Measurements from ENCODE around the gene LCE1B. TPM values are rescaled to one million over a fixed set of nuclear protein-coding genes. Genes with fewer than 3 reads are reported as not detected.

The LCE1B gene
- total and polyA plus RNA-seq, 8 donors: not detected

GRCh38 chr1:152858062-152858461 lies 46.3 kb downstream of the LCE1B start:
- Histone ChIP-seq H3K36me3 (no peaks in the 10 kb centered on the region), H3K27me3 (no peaks in the 10 kb centered on the region), H3K27ac (no peak overlapping the region), H3K4me3 (no peak overlapping the region), H3K9me3 (no peaks in the 10 kb centered on the region), H3K4me1 (no peaks in the 10 kb centered on the region)
- no peak for DNase-seq
- WGBS, 2 donors: 48 to 61% methylated on average over 1 of the region's 1 CpG
- no peak for FAIRE-seq
- intact Hi-C loops (cut with DNase I): no loop called here
- ATAC-seq: no peak
- no peak for TF ChIP-seq CTCF (IDR thresholded peaks at IDR 0.05)

GRCh38 chr1:152859696-152860095 lies 47.9 kb downstream of the LCE1B start, which contains the start of gene LCE7A:
Gene LCE7A, plus strand, starts transcription at chr1:152859996. Its CDS starts 702 bp downstream, at chr1:152860698.
- no peak within 1 kb of the TSS for H3K27ac ChIP-seq
- no peak for TF ChIP-seq CTCF (IDR thresholded peaks at IDR 0.05)
- intact Hi-C loops (cut with DNase I): no loop called here
- H3K4me3 ChIP-seq: no peak within 1 kb of the TSS
- ATAC-seq: no peak
- no peaks in the 10 kb centered on the region for H3K4me1 ChIP-seq
- no peaks in the 10 kb centered on the region for H3K9me3 ChIP-seq
- FAIRE-seq: no peak
- WGBS, 2 donors: 52 to 66% methylated on average over 3 of the region's 3 CpGs
- no peaks in the 10 kb centered on the region for H3K27me3 ChIP-seq
- DNase-seq: no peak
- H3K36me3 ChIP-seq: no peaks in the 10 kb centered on the region

GRCh38 chr1:152860129-152860528 lies 48.4 kb downstream of the LCE1B start:
- no peaks in the 10 kb centered on the region for H3K27me3 ChIP-seq
- ATAC-seq (no peak), DNase-seq (no peak), FAIRE-seq (no peak)
- no peak for TF ChIP-seq CTCF (IDR thresholded peaks at IDR 0.05)
- H3K4me3 ChIP-seq: no peak overlapping the region
- no peak overlapping the region for H3K27ac ChIP-seq
- intact Hi-C loops (cut with DNase I): no loop called here
- H3K36me3 ChIP-seq: no peaks in the 10 kb centered on the region
- WGBS, 2 donors: 58 to 60% methylated on average over 3 of the region's 3 CpGs
- H3K4me1 ChIP-seq: no peaks in the 10 kb centered on the region
- H3K9me3 ChIP-seq: no peaks in the 10 kb centered on the region

- FAIRE-seq: no peak
- 56 to 61% methylated on average over 4 of the region's 4 CpGs for WGBS, 2 donors
- Histone ChIP-seq H3K36me3 (no peaks in the 10 kb centered on the region), H3K9me3 (no peaks in the 10 kb centered on the region), H3K27me3 (no peaks in the 10 kb centered on the region), H3K27ac (no peak overlapping the region), H3K4me3 (no peak overlapping the region), H3K4me1 (no peaks in the 10 kb centered on the region)
- DNase-seq: no peak
- intact Hi-C loops (cut with DNase I): no loop called here
- ATAC-seq: no peak
- no peak for TF ChIP-seq CTCF (IDR thresholded peaks at IDR 0.05)
These were observed 49.6 kb downstream of the LCE1B start for GRCh38 chr1:152861374-152861773.

Other genes with a start within 250 kb of the LCE1B start
- not detected for gene LCE3E, start 245.2 kb upstream of the LCE1B start, total RNA-seq
- gene LCE3E, start 245.2 kb upstream of the LCE1B start, polyA plus RNA-seq: not detected
- gene LCE3D, start 231.5 kb upstream of the LCE1B start, total RNA-seq: not detected
- gene LCE3D, start 231.5 kb upstream of the LCE1B start, polyA plus RNA-seq: not detected
- not detected for gene LCE3C, start 211.7 kb upstream of the LCE1B start, total RNA-seq
- gene LCE3C, start 211.7 kb upstream of the LCE1B start, polyA plus RNA-seq: not detected
- gene LCE3B, start 198.2 kb upstream of the LCE1B start, total RNA-seq: not detected
- gene LCE3B, start 198.2 kb upstream of the LCE1B start, polyA plus RNA-seq: not detected
- gene LCE3A, start 188.9 kb upstream of the LCE1B start, total RNA-seq: not detected
- gene LCE3A, start 188.9 kb upstream of the LCE1B start, polyA plus RNA-seq: not detected
- gene LCE2D, start 148.6 kb upstream of the LCE1B start, total RNA-seq: not detected
- gene LCE2D, start 148.6 kb upstream of the LCE1B start, polyA plus RNA-seq: not detected
- gene LCE2C, start 136.7 kb upstream of the LCE1B start, total RNA-seq: not detected
- not detected for gene LCE2C, start 136.7 kb upstream of the LCE1B start, polyA plus RNA-seq
- not detected for gene LCE2B, start 125.8 kb upstream of the LCE1B start, total RNA-seq
- not detected for gene LCE2B, start 125.8 kb upstream of the LCE1B start, polyA plus RNA-seq
- not detected for gene LCE2A, start 113.6 kb upstream of the LCE1B start, total RNA-seq
- gene LCE2A, start 113.6 kb upstream of the LCE1B start, polyA plus RNA-seq: not detected
- gene LCE4A, start 103.8 kb upstream of the LCE1B start, total RNA-seq: not detected
- gene LCE4A, start 103.8 kb upstream of the LCE1B start, polyA plus RNA-seq: not detected
- gene KPRP, start 53.9 kb upstream of the LCE1B start, total RNA-seq: not detected
- gene KPRP, start 53.9 kb upstream of the LCE1B start, polyA plus RNA-seq: not detected
- gene LCE1F, start 36.8 kb upstream of the LCE1B start, total RNA-seq: not detected
- gene LCE1F, start 36.8 kb upstream of the LCE1B start, polyA plus RNA-seq: not detected
- not detected for gene LCE1E, start 25.7 kb upstream of the LCE1B start, total RNA-seq
- not detected for gene LCE1E, start 25.7 kb upstream of the LCE1B start, polyA plus RNA-seq
- not detected for gene LCE1D, start 15.2 kb upstream of the LCE1B start, total RNA-seq
- not detected for gene LCE1D, start 15.2 kb upstream of the LCE1B start, polyA plus RNA-seq
- not detected for gene LCE1C, start 5.3 kb upstream of the LCE1B start, total RNA-seq
- not detected for gene LCE1C, start 5.3 kb upstream of the LCE1B start, polyA plus RNA-seq
- gene LCE1A, start 15.5 kb downstream of the LCE1B start, total RNA-seq: not detected
- not detected for gene LCE1A, start 15.5 kb downstream of the LCE1B start, polyA plus RNA-seq
- not detected for gene LCE6A, start 30.9 kb downstream of the LCE1B start, total RNA-seq
- gene LCE6A, start 30.9 kb downstream of the LCE1B start, polyA plus RNA-seq: not detected
- not detected for gene LCE7A, start 48.0 kb downstream of the LCE1B start, total RNA-seq
- not detected for gene LCE7A, start 48.0 kb downstream of the LCE1B start, polyA plus RNA-seq
- not detected for gene SMCP, start 66.4 kb downstream of the LCE1B start, total RNA-seq
- not detected for gene SMCP, start 66.4 kb downstream of the LCE1B start, polyA plus RNA-seq
- gene IVL, start 96.6 kb downstream of the LCE1B start, total RNA-seq: not detected
- under 1 TPM in 1 of 2 donors, not detected in 1; 0.02 TPM for gene IVL, start 96.6 kb downstream of the LCE1B start, polyA plus RNA-seq
- gene SPRR5, start 135.2 kb downstream of the LCE1B start, total RNA-seq: not detected
- gene SPRR5, start 135.2 kb downstream of the LCE1B start, polyA plus RNA-seq: not detected
- not detected for gene SPRR4, start 158.7 kb downstream of the LCE1B start, total RNA-seq
- gene SPRR4, start 158.7 kb downstream of the LCE1B start, polyA plus RNA-seq: not detected
- not detected for gene SPRR1A, start 172.1 kb downstream of the LCE1B start, total RNA-seq
- gene SPRR1A, start 172.1 kb downstream of the LCE1B start, polyA plus RNA-seq: not detected
- not detected for gene SPRR3, start 189.8 kb downstream of the LCE1B start, total RNA-seq
- gene SPRR3, start 189.8 kb downstream of the LCE1B start, polyA plus RNA-seq: 1 to 10 TPM; 2.8 to 3.2 TPM
- gene SPRR1B, start 219.2 kb downstream of the LCE1B start, total RNA-seq: not detected
- under 1 TPM in 1 of 2 donors, not detected in 1; 0.65 TPM for gene SPRR1B, start 219.2 kb downstream of the LCE1B start, polyA plus RNA-seq
- not detected for gene SPRR2D, start 229.1 kb downstream of the LCE1B start, total RNA-seq
- under 1 TPM in 1 of 2 donors, not detected in 1; 0.53 TPM for gene SPRR2D, start 229.1 kb downstream of the LCE1B start, polyA plus RNA-seq
- gene SPRR2A, start 245.5 kb downstream of the LCE1B start, total RNA-seq: not detected
- under 1 TPM in 1 of 2 donors, not detected in 1; 0.68 TPM for gene SPRR2A, start 245.5 kb downstream of the LCE1B start, polyA plus RNA-seq

Measured in pancreas (tissue), 10 donors.